NCI-H1417 treated with DMSO at 0.1 percent for 48 hours (cell line): ENCODE results near the gene RUNX1.

ENCODE experiments used
- DNase-seq: peaks from one replicate; lab custom pipeline; 2025; lab: John Stamatoyannopoulos, UW

The RUNX1 gene

DNA sequence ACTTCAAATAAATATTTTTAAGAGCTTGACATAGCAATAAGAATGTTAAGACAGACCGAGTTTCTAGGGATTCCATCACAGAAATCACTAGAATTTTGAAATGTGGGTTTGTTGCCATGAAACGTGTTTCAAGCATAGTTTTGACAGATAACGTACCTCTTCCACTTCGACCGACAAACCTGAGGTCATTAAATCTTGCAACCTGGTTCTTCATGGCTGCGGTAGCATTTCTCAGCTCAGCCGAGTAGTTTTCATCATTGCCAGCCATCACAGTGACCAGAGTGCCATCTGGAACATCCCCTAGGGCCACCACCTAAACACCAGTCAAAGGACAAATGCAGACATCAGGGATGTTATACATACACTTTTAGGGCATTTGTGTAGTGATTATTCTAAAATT, 168.7 kb downstream of the RUNX1 start:
- no peak for DNase-seq

DNA sequence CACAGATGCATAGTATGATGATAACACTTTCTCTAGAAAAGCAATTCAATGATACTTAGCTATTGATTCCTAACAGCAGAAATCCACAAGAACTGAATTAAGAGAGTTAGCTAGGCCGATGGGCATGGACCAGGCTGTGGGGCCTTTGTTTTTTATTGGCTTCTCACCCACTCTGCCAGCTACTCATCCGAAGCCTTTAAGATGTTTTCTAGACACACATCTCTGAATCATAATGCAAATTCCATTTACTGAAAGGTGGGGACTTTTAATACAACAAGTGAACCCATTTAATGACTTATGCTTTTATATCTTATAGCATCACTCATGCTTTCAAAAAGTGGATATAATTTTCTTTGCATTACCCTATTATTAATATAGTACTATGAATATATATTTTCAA, 170.2 kb downstream of the RUNX1 start:
- no peak for DNase-seq

DNA sequence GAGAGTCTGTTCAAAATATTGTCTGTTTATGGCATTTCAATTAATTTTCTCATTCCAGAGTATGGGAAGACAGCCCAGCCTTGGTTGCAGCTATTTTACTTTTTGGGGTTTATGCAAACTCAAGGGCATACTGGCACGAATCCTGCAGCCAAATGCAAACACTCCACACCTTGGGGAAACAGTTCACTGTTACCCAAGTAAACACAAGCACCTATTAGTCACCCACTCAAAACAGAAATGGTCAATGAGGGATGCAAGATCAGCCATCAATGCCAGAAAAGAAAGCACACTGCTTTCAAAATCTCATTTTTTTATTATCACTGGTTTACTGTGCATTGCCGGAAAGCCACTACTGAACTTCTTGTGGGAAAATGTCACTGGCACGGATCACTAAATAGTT, 170.6 kb downstream of the RUNX1 start:
- peak; percentile 16 for DNase-seq

DNA sequence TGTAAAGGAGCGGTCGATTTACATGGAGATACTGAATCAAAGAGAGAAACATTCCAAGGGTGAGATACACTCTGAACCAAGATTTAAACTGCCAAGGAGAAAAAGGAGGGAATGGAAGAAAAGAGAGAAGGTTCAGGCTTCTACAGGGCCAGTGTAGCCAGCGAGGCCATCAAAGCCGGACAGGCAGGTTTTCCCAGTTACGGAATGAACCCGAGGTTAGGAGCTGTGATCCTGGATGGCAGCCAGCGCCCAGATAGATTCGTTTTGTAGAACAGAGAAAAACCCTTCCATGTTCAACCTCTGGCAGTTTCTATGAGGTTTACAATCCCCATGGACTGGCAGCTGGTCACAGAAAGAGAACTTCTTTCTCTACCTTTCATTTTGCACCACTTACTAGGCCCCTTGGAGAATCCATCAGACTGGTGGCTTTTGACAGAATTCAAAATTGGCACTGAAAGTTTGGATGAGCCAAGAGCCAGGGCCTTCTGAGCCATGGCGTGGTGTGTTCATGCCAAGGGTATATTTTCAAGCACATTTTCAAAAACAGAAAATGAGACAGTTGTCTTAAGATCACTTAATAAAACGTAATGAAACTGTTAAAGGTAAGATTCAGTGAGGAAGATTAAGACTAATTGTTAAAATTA, 171.5 kb downstream of the RUNX1 start:
- no peak for DNase-seq

DNA sequence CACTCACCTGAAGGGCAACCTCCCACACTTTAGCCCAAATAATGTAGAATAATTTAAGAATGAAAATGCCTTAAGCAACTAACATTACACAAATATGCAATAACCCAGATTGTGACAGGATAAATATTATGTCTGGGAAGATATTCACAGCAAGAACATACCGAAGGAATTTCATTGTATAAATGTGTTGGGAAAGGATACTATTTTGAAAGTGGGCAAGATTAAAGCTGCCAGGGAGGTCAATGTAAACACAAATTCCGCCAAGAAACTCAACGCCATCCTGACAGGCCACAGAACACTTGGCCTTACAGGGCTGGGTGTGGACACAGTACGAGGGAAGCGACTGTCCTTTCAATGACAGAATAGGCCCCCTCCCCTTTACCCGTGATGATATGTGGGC, 173.3 kb downstream of the RUNX1 start:
- no peak for DNase-seq

DNA sequence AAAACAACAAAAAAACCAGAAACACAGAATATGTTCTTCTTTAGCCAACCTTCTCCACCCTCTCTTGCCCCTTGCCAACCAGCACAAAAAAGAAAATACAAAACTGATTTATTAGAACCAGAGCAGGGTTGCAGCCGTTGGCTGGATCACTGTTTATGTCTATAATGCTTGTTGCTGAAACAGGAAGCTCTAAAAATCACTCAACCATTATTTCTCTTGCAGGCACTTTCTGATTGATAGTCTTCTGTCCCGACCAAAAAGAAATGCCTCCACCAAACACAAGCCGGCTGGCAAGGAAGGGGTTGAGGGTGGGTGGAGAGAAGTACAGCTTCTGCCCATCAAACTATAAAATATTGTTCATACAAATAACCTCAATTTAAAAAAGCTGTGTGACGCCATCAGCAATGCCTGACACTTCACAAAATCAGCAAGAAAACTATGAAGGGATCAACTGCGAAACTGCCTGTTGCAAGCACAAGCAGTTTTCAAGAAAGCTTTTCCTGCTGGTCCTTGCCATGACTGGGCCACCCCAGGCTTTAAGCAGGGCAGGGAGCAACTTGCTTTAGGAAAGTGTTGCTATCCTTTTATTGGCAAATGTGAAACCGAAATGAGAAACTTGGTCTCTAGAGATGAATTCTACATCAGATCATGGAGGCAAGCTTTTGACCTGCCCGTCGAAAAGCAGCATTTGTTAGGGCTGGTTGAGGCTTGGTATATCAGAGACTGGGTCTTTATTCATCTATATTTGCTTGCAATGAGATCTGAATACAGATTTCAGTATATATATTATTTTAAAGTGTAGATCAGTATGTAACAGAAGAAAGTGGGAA, 174.2 kb downstream of the RUNX1 start:
- no peak for DNase-seq

DNA sequence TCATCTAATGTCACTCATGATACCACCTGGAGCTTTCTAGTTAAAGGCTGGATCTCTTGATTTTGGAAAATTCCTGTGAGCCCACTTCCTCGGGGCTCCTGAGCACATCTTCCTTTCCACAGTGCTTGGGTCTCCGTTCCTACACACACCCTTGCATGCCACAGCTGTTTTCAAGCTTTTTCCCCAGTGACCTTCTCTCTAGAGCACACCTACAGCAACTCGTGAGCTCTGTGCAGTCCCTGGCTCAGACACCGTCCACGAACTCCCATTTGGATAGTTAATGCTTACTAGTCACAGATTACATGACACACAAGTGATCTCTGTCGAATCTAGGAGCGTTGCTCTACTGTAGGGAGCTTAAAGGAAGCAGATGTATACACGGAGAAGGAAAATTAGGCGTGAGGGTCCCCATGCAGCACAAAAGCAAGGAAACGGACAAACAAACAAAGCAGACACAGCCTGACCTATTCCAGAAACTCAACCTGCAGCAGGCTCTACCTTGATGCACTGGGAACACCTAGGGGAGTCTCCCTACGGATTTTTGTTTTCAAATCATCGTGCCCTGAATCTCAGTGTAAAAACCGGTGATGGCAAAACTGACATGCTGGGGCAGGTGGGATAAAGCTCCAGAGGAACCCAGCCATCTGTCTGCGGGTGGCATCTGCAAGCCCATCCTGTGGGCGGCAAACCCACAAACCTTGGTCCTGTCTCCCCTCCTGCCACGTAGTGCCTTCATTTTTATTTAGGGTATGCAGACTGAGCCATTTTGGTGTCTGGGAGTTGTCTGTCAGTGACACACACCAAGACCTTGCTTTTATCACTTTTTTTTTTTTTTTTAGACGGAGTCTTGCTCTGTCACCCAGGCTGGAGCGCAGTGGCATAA, 177.8 kb downstream of the RUNX1 start:
- no peak for DNase-seq

DNA sequence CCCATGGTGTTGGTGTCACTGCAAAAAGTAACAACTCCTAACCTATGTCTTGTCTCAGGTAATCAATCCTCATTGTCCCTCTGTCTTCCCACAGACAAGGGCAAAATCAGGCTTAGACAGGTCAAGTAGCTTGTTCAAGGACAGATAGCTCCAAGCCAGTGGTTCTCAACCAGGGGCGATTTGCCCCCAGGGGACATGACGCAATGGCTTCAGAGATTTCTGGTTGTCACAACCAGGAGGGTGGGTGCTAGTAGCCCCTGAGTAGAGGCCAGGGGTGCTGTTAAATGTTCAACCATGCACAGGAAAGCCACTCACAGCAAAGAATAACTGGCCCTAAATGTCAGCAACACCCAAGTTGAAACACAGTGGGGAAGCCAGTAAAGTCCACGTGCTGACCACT, 178.9 kb downstream of the RUNX1 start:
- no peak for DNase-seq

DNA sequence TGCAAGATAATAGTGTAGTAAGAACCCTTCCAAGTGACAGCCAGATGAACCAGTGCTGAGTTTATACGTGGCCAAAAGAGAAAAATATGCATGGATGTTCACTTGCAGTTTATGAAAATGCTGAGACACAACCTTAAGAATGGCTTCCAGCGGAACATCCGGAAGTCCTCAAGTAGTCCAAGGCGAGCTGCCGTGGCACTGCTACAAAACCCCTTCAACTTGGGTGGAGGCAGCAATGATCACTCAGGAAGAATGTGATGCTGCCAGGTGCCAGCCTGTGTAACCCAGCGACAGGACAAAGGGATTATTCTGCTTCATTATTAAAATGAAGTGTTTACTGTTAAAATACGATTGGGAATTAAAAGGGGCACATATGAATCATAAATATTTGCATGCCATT, 179.6 kb downstream of the RUNX1 start:
- DNase-seq: no peak

DNA sequence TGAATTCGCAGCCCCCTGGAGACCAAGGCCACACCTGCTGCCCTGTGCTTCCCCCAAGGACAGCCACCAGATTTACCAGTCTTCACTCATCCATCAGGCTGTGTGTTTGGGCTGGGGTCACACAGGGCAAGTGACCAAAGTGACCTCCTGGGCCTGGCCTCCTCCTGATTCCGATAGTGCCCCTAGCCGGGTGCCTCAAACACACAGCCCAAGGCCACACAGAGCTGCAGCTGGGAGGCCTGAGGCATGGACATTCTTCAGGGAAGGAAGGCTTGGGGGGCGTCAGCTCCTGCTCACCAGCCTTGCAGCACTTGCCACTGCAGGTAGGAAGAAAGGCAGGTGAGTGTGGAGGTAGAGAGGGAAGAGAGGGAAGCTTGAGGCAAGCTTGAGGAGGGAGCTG, 181.3 kb downstream of the RUNX1 start:
- DNase-seq: no peak

DNA sequence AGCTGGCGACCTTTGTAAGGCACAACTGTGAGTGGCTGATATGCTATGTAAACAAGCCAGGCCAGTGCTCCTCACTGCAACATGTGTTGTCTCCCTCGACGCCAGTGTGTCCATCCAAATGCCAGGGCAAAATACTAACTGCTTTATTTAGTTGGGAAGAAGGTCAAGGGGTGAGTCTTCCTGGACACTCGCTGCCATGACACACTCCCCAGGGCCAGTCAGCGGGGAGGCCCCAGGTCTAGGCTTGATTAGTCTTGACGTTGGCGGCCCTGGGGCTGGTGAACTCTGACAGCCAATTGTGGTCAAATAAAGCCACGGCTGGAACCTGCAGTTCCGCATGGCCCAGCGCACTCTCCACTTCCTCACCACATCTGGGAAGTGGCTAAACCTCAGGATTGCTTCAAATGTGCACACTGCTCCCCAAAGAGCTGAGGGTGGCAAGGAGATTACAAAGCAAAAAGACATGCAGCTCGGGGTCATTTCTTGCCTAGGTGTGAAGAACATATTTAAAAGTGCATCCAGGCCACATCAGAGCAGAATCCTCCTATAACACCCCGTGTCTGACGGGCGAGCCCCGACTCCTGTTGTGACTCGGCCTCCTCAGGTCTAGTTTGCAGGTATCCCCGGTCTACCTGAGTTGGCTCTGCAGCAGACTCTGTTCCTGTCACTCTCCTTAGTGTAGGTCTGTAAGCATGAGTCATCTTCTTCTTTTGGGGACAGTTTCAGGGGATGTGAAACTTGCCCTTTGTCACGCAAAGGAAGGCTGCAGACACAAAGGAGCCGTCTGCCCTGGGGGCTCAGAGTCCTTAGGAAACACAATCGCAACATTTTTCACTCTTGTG, 183.5 kb downstream of the RUNX1 start:
- DNase-seq: no peak

DNA sequence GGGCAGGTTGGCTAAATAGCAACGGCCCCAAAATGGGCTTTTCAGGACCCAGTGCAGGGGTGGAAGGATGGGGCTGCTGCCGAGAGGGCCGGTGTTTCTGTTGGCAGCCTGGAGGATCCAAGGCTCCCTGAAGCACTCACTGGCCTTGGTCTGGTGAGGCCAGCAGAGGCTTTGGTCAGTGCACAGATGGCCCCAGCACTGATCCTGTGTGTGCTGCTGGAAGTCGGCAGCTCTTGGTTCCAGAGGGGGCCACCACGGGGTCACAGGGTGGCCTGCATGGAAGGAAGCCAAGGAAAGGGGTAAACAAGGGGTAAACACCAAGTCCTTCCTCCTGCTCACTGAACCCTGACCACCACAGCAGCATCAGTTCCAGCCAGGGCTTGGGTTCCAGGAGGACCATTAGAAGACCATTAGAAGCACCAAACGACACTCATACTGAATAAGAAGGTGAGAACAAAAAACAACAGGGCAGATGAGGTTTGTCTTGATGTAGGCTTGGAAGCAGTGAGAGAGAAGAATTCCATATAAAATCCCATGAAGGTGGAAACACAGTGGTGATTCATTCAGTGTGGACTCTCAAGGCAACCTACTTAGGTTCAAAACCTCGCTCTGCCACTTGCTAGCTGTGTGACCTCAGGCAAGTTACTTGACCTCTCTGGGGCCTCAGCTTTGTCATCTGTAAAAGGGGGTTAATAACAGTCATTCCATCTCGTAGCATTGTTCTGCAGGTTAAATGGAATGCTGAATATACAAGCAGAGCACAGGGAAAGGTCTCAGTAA, 184.5 kb downstream of the RUNX1 start:
- DNase-seq: no peak

DNA sequence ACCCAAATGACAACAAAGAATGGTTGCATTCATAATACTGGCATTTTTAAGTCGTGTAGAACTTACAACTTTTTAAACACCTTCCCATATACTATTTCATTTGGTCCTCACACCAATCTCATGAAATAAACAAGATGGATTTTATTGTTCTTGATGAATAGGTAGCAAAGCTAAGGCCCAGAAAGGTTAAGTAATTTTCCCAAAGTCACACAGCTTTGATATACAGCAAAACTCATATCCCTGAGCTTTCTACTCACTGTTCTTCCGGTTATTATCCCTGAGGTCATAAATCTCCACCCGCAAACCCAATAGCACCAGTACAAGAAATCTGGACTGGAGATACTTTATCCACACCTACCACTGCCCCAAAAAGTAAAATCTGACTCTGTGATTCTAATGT, 186.2 kb downstream of the RUNX1 start:
- no peak for DNase-seq

DNA sequence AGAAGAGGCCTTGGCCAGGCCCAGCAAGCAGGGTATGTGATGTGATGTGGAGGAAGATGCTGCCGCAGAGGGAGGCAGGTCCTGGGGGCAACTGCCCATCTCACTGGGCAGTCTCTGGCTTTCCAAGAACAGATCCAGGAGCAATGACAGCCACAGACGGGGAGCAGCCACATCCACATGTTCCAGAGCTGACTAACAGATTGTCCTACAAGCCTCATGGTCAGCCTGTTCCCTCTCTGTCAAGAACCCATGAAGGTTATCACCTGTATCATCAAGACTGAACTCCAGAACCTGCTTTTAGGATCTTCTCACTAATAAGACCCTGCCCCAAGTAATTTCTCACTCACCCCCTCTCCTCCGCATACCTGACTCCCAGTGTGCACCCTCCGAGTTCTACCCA, 187.8 kb downstream of the RUNX1 start:
- DNase-seq: no peak

DNA sequence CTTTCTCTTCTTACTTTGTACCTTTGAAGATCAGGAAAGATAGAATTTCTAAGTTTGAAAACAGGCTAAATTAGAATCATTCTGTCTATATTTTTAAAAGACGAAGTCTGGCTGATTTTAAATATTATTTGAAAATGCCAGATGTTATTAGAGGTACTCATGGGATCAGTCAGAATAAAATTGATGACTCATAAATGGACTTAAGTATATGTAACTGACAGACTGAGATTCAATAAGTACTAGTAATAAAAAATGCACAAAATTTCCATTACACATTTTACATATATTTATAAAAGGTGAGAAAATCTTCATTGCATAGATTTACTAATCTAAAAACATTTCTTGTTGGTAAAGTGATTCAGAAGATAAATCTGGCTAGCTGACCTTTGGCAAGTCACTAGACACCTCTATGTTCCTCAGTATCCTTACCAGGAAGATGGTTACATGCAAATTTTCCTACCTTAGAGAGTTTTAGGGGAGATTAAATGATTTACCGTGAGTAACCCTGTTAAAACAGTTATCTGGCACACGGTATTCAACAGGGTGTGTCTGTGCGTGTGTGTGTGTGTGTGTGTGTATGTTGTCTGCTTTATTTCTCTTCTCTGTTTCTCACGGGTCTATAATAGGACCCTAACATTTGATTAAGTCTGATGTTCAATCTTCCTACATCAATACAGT, 189.0 kb downstream of the RUNX1 start:
- no peak for DNase-seq

DNA sequence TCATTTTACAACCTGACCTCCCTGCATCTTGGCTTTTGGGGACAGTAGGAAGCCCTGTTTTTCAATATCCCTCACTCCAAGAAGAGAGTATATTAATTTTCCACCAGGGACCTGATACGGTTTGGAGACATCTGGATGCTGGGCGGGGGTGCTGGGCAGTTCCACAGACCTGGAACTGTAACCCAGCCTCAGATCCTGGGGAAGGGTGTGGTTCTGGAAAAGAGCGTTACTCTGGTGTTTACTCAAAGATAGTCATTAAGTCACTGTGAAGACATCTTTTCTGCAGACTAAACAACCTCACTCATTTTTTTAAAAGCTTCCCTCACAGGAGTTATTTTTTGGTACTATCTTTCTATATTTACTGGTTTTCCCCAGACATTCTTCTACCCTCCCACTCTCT, 190.5 kb downstream of the RUNX1 start:
- no peak for DNase-seq

DNA sequence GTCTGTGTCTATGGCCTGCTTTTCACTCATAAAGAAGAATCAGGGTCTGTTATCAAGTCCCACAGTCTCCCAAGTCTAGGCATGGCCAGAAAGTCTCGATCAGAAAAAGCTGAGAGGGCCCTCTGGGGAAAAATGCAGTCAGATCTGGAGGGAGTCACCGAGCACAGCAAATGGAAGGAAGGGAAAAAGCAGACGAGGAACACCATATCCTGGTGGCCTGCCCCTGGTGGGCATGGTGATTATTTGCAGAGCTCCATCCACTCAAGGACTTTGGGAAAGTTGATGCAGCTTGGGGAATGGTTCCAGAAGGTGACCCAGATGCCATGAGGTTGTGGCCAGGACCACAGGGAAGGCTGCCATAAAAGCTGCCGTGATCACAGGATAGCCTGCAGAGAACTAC, 191.2 kb downstream of the RUNX1 start:
- DNase-seq: no peak

DNA sequence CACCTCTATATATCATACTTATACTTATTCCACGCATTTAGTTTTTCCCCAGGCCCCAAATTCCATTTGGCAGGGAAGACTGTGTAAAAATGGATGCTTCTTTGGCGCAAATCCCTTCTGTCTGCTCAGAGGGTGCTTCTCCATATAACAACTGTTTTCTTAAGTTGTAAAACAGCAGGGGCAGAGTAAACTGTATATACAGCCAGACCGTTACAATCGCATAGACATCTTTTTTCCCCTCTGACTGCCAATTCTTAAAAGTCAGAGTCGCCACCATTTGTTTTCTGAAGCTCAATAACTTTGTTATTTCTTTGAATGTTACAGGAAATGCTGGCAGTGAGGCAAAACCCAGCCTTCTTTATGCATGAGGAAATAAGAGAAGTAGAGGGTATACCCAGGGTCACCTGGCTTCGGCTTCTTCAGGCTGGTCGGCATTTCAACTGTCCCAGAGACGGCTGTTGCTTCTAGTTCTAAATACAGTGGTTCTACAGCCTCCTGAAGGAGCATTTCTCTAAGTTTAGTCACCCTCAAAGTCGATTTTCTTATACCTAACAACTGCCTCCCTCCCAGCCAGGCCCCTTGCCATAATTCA, 191.9 kb downstream of the RUNX1 start:
- no peak for DNase-seq

DNA sequence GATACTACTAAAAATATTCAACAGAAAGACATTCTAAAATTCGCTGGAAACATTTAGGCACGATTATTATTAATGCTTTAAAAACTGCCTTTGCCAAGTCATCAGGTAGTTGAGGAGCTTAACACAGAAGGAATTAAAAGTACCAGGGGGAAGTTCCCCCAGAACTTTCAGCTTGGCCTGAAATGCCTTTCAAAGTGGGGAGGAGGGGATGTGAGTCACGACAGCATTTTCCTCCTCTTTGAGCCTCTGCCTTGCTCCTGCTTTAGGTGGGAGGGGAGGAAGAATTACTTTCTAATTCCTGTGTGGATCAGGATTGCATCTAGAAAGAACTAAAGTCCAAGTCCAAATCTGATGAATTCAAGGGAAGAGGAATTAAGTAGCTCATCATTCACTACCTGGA, 196.7 kb downstream of the RUNX1 start:
- no peak for DNase-seq

DNA sequence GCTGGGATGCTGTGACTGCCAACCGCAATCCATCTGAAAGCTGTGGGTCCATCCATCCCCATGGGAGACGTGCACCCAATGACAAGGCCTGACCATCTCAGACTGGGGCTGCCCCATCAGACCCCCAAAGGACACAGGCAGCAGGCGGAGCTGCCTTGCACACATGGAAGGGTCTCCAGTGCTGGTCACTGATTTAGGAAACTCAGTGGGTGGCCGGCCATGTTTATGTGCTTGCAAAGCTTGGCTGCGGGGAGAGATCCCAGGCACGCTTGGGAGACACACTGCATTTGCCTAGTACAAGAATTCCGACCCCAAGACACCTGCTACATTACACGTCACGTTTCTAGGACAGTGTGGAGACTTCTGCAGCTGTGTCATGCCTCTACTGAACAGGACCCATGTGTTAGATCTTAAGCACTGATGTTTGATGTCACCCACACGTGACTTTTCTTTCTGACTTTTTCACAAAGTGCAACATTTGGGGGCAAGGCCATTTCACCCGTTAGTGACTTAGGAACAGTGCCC, 198.9 kb downstream of the RUNX1 start:
- no peak for DNase-seq
